ENCODE data around the gene NCOA3.

- TF ChIP-seq SP1 (IDR thresholded peaks at IDR 0.05) (no peak), ELF4 (IDR thresholded peaks at IDR 0.05) (no peak), LEF1 (IDR thresholded peaks at IDR 0.05; ENCODE audit: borderline replicate concordance) (no peak), ZNF384 (IDR thresholded peaks at IDR 0.05) (no peak), SUZ12 (IDR thresholded peaks at IDR 0.05) (no peak), FOXK2 (IDR thresholded peaks at IDR 0.05) (no peak), FOXM1 (IDR thresholded peaks at IDR 0.05; ENCODE audit: borderline replicate concordance) (no peak), FOXA1 (IDR thresholded peaks at IDR 0.05) (no peak), ARNT (IDR thresholded peaks at IDR 0.05) (no peak), PKNOX1 (IDR thresholded peaks at IDR 0.05) (no peak), TARDBP (IDR thresholded peaks at IDR 0.05) (no peak), HDGF (IDR thresholded peaks at IDR 0.05; ENCODE audit: borderline replicate concordance) (no peak), BHLHE40 (IDR thresholded peaks at IDR 0.05; ENCODE audit: borderline replicate concordance) (no peak), CTBP1 (IDR thresholded peaks at IDR 0.05; ENCODE audit: borderline replicate concordance) (no peak)
Measured at GRCh38 chr20:47623206-47623605, 121.5 kb downstream of the NCOA3 start.
